ENCODE data around the gene CUZD1. TPM values are rescaled to one million over a fixed set of nuclear protein-coding genes. Genes with fewer than 3 reads are reported as not detected.
"Not testable (repeated sequence)": the region's sequence is repeated elsewhere in the genome, so short reads cannot be mapped to it uniquely, and the experiment has no call there.

Gene CUZD1
- total RNA-seq, 6 experiments from 2014 or later: 0.34 to 0.60 (median 0.47) TPM

DNA sequence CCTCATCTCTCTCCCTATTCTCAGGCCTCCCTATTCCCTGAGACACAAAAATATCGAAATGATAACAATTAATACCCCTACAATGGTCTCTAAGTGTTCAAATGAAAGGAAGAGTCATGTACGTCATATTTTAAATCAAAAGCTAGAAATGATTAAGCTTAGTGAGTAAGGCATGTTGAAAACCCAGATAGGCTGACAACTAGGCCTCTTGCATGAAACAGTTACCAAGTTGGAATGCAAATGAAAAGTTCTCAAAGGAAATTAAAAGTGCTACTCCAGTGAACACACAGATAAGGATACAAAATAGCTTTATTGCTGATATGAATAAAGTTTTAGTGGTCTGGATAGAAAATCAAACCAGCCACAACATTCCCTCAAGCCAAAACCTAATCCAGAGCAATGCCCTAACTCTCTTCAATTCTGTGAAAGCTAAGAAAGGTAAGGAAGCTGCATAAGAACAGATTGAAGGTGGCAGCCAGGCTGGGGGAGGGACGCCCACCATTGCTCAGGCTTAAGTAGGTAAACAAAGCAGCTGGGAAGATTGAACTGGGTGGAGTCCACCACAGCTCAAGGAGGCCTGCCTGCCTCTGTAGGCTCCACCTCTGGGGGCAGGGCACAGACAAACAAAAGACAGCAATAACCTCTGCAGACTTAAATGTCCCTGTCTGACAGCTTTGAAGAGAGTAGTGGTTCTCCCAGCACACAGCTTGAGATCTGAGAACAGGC is 21.3 kb upstream of the CUZD1 start:
- Mint-ChIP-seq H3K4me3 (peak overlapping the region; percentile 19), H3K27ac (peak overlapping the region; percentile 89)
- DNase-seq: not testable (repeated sequence)

DNA sequence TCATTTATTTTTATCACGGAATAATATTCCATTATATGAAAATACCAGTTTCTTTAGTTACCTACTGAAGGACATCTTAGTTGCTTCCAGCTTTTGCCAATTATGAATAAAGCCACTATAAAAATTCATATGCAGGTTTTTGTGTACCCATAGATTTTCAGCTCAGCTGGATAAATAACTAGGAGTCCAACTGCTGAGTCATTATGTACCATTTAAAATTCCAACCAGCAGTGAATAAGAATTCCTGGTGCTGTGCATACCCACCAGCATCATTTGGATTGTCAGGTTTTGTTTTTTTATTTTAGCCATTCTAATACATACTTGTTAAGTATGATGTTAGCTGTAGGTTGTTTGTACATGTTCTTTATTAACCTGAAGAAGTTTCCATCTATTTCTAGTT is 19.2 kb upstream of the CUZD1 start:
- peaks cover 75% of the 10 kb centered on the region for H3K4me1 Mint-ChIP-seq (ENCODE audit: low read depth)

More for the DNA sequence above, 21.3 kb upstream of the CUZD1 start:
- H3K9me3 Mint-ChIP-seq: peaks cover 36% of the 10 kb centered on the region
- H3K27me3 Mint-ChIP-seq (ENCODE audit: insufficient read depth): not testable (repeated sequence)
- peaks cover 43% of the 10 kb centered on the region for H3K36me3 Mint-ChIP-seq (ENCODE audit: low read depth)
- peaks cover 55% of the 10 kb centered on the region for H3K4me1 Mint-ChIP-seq (ENCODE audit: low read depth)

DNA sequence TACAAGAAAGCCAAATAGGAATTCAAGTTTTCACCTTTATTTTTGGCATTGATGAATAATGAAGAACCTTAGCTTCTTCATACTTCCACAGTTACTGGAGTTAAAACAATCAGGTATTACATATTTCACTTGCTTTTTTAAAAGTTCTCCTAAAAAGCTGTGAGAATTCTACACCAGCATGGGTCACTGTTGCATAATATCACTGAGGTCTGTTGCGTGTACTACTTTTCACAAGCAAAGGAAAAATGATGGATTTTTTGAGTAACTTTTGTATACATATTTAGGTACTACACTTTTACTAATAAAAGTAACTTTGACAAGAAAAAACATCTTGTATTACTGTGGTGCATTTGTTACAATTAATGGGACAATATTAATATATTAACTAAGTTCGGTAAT is 18.5 kb upstream of the CUZD1 start:
- no peak for DNase-seq
- TF ChIP-seq, protein P1, sequence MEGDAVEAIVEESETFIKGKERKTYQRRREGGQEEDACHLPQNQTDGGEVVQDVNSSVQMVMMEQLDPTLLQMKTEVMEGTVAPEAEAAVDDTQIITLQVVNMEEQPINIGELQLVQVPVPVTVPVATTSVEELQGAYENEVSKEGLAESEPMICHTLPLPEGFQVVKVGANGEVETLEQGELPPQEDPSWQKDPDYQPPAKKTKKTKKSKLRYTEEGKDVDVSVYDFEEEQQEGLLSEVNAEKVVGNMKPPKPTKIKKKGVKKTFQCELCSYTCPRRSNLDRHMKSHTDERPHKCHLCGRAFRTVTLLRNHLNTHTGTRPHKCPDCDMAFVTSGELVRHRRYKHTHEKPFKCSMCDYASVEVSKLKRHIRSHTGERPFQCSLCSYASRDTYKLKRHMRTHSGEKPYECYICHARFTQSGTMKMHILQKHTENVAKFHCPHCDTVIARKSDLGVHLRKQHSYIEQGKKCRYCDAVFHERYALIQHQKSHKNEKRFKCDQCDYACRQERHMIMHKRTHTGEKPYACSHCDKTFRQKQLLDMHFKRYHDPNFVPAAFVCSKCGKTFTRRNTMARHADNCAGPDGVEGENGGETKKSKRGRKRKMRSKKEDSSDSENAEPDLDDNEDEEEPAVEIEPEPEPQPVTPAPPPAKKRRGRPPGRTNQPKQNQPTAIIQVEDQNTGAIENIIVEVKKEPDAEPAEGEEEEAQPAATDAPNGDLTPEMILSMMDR (IDR thresholded peaks at IDR 0.05): no peak
- peak overlapping the region; percentile 85 for H3K27ac Mint-ChIP-seq
- H3K27me3 Mint-ChIP-seq (ENCODE audit: insufficient read depth): no peaks in the 10 kb centered on the region; the same call in 1 of the 2 replicates
- H3K9me3 Mint-ChIP-seq: peaks cover 23% of the 10 kb centered on the region
- H3K36me3 Mint-ChIP-seq (ENCODE audit: low read depth): peaks cover 29% of the 10 kb centered on the region
- H3K4me3 Mint-ChIP-seq: no peak overlapping the region
- H3K4me1 Mint-ChIP-seq (ENCODE audit: low read depth): peaks cover 82% of the 10 kb centered on the region

More for the DNA sequence above, 19.2 kb upstream of the CUZD1 start:
- H3K36me3 Mint-ChIP-seq (ENCODE audit: low read depth): peaks cover 32% of the 10 kb centered on the region
- peak overlapping the region; percentile 11; the same call in 1 of the 2 replicates for H3K4me3 Mint-ChIP-seq
- H3K9me3 Mint-ChIP-seq: peaks cover 30% of the 10 kb centered on the region
- peak overlapping the region; percentile 85 for H3K27ac Mint-ChIP-seq
- TF ChIP-seq, protein P1 (IDR thresholded peaks at IDR 0.05): no peak
- DNase-seq: peak; percentile 45
- no peaks in the 10 kb centered on the region; the same call in 1 of the 2 replicates for H3K27me3 Mint-ChIP-seq (ENCODE audit: insufficient read depth)

DNA sequence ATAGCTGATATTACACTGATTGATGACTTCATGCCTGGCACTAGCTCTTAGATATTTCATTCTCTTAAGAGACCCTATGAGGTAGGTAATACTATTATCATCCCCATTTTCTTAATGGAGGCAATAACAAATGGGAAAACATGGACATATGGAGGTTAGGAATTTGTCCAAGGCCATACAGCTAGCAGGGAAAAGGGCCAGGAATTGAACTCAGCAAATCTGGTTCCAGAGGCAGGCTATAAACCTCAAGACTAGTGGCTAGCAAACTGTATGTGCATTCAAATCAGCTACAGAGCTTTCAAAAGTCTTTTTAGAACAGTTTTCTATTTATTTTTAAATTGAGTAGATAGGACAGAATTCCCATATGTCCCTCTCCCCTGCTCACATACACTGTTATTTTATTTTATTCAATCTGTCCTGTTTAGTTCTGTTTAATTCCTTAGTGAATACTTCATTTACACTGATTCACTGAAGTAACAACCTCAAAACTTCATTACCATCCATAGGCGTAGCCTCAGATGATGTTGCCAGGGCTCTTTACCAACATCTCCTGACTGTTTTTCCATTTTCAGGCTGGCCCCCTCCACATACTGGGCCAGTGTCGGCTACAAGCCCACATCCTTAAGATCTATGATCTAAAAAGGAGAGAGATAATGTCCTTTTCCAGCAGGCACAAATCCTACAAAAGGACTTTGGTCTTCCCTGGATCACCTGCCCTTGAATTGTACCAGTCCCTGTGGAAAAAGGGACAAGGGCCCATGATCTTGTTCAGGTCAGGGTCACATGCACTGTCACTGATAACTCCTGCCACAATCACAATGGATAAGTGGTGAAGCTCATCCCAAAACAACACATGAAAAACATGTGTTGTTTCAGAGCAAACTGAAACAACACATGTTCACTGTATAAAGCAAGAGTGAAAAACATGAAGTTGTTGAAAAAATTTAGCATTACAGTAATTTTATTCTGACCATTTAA is 17.8 kb upstream of the CUZD1 start:
- DNase-seq: no peak
- peaks cover 87% of the 10 kb centered on the region for H3K4me1 Mint-ChIP-seq (ENCODE audit: low read depth)
- H3K9me3 Mint-ChIP-seq: peaks cover 20% of the 10 kb centered on the region
- no peaks in the 10 kb centered on the region; the same call in 1 of the 2 replicates for H3K27me3 Mint-ChIP-seq (ENCODE audit: insufficient read depth)
- peaks cover 32% of the 10 kb centered on the region for H3K36me3 Mint-ChIP-seq (ENCODE audit: low read depth)
- H3K4me3 Mint-ChIP-seq: no peak overlapping the region
- peak overlapping the region; percentile 85 for H3K27ac Mint-ChIP-seq
- TF ChIP-seq, protein P1 (IDR thresholded peaks at IDR 0.05): no peak

DNA sequence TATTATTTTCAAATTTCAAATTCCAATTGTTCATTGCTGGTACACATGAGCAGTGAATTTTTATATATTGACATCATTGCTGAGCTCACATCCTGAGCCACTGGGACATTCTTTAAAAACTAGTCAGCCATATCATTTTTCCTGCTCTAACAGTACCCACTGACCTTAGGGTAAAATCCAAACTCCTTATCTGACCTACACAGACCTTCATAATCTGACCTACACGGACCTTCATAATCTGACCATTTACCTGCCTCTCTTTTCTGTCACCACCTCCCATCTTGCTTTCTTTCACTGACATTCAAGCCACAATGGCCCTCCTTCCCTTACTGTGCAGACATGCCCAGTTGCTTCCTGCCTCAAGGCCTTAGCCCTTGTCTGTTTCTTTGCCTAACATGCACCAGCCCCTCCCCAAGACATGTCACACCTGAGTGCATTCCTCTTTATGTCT is 16.1 kb upstream of the CUZD1 start:
- Mint-ChIP-seq H3K36me3 (ENCODE audit: low read depth) (peaks cover 24% of the 10 kb centered on the region), H3K27me3 (ENCODE audit: insufficient read depth) (no peaks in the 10 kb centered on the region; the same call in 1 of the 2 replicates), H3K4me3 (peak overlapping the region; percentile 14), H3K4me1 (ENCODE audit: low read depth) (peaks cover 93% of the 10 kb centered on the region), H3K9me3 (peaks cover 5% of the 10 kb centered on the region), H3K27ac (peak overlapping the region; percentile 86)
- TF ChIP-seq, protein P1 (IDR thresholded peaks at IDR 0.05): no peak
- DNase-seq: peak; percentile 66

Measured in HFFc6 (cell line).